NCI-H2227 (cell line): Measurements from ENCODE around the gene ANGPTL5.
A peak's percentile ranks its signal among the peaks of the same experiment; 100 is the strongest.
"Not testable (repeated sequence)": the region's sequence is repeated elsewhere in the genome, so short reads cannot be mapped to it uniquely, and the experiment has no call there.

Experiments
- DNase-seq: peaks from one replicate; lab custom pipeline; 2025; ENCODE audit not compliant: unreplicated experiment; lab: John Stamatoyannopoulos, UW

Gene ANGPTL5

DNA sequence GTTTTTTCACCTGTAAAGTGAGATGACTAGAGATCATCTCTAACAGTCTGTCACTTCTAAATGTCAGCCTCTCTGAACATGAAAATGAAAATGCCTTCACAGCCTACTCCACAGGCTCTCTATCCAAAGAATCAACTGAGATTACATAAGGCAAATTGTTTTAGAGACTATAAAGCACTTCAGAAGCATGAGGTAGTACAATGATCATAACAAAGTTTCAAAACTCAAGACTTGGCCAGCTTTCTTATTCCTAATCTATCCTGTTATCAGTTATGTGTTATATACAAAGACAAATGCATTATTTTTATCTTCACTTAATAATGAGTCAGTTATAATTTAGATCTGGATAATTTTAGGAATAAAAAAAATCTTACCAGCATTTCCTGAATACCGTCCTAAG, 21.8 kb downstream of the ANGPTL5 start:
- DNase-seq: no peak

DNA sequence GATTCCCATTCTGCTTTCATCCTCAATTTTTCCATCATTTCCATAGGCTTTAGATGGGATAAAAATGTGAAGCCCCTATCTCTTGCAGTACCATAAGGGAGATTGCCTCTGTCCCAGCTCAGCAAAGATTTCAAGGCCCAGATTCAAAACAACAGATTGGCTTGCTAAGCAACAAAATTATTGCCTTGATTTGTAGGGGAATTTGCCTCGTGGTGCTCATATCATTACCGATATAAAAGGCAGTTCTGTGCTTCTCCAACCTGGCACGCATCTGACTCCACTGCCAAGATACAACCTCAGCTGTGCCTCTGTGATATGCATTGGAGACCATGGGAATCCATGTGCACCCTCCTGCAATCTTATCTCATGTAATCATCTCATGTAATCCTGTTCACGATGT, 26.6 kb downstream of the ANGPTL5 start:
- no peak for DNase-seq

DNA sequence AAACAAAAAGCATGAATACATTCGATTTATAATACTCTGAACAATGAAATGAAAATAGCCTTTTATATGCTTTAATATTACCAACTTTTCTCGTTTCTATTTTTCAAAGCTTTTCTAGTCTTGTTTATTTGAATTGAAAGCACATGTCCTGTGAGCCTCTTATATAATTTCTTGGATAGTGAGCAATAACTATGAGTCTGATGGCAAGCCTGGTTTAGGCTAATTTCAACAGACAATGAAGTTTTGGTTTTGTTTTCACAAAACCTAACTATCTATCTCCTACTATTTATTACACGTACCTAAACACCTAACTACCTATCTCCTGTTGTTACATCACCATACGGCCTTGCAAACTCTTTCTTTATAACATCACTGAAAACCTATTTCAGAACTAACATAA, 30.7 kb downstream of the ANGPTL5 start:
- no peak for DNase-seq

DNA sequence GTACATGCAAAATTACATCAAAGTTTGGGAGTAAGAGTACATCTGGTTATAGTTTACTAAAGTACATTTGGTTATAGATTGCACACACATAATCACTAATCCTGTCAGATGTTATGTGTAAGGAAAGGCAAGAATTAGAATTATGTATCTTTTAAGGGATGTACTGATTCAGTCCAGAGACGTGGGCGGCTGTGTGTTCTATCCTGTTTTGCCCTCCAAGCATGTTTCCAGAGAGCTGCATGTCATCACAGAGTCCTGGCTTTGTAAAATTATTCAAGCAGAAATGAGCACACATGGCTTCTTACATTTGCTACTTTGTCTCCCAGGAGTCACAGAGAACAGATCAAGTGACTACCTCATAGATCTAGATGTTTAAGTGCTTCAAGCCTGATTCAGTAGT, 34.7 kb downstream of the ANGPTL5 start:
- DNase-seq: no peak

DNA sequence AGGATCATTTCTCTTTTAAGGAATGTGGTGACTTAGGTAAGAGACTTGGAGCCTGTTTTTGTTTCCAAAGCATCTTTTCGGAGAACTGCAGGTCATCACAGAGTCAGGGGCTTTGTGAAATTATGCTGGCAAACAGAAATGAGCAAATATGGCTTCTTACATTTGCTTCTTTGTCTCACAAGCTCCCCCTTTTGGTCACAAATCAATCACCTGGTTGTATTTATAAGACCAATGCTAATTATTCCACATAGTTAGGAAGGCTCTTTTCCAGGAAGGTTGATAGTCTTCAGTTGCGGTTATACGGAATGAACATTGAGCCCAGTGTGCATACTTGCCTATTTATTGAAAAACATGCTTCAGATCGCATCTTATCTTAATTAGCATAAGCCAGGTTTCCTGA, 36.1 kb downstream of the ANGPTL5 start:
- DNase-seq: no peak

DNA sequence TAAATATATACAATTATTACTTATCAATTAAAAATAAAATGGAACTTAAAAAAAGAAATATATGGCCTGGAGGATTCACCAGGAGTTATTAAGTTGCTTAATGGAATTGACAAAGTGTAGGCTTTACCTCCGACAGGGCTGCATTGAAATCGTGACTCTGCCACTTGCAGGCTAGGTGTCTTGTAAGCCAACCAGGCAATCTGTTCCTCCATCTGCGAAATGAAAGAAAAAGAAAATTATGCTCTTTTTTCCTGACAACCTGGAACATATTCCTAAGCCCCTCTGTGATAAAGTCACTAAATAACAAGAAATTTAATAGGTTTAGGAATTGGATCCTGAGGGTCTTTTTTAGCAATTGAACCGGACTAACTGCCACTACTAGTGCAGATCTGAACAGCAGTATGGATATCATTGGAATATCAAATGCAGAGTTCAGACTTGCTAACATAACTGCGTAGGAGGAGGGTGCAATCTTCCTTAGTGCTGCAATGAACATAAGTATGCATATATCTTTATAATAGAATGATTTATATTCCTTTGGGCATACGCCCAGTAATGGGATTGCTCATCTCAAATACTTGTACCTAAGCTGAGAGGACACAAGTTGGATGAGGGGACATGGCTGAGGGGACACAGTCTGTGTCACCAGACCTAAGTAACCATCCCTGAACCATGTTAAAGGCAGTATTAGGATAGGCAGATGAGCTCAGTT, 44.0 kb downstream of the ANGPTL5 start:
- no peak for DNase-seq

DNA sequence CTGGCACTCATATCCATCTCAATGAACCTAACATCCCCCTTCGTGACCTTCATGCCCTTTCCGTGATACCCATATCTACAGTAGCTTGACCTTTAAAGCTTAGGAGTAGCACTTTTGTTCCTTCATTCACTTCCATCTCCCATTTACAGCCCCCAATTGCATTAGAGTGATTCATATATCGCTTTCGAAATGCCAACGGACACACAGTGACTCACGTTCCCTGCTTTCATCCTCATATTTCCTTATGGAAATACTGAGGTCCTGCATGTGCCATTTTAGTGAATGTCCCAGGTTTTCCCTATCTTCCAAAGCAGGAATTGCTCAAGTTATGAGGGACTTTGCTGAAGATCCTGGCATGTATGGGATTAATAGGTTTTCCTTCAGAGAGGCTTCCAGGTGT, 45.8 kb downstream of the ANGPTL5 start:
- no peak for DNase-seq

DNA sequence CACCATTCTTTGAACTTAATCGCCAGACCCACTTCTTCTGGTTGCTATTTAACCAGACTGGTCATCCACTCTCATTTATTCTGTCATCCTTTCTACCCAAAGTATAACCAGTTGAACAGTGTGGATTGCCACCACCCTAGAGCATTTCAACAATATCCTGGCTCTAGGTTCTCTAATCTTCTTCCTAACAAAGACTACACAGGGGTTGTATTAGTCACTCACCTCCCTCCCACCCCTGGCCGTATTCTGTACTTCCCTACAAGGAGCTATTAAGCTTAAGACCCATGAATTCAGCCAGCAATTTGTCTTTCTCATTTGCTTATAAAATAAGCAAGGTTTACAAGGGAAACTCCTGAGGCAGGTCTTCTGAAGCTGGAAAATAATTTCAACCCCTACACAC, 48.4 kb downstream of the ANGPTL5 start:
- DNase-seq: no peak

DNA sequence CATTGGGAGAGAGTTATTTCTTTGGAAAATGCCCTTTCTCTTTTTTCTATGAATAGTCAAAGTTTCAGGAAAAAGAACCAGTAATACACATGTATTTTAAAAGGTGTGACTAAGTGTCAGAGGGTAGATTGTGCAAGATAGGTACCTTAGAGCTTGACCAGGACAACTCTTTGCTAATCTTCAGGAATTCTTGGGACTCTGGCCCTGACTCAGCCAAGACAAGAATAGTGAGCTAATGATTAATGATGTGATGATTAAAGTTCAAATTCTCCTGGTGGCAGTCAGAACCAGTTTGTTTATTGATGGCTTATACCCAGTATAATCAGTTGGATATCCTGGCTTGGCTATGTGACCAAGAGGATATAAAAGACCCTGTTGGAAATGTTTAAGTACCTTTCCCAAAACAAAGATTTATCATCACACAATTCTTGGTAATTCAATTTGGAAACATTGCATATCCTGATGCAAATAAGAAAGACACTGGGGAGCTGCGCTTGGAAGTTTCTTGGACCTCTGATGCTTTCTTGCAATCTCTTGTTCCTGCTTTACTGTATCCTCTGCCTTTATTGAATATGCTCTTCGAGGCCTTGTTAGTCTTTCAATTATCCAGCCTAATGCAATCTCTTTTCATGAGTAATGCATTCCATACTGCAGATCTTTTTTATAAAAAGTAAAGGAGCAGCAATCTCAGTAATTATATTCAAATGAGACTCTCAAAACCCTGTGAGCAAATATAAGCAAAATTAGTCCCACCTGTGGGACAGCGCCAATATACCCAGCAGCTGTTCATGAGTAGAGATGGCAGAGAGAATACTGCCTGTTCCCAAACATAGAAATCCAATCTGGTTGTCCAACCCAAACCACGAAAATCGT, 49.5 kb downstream of the ANGPTL5 start:
- no peak for DNase-seq

DNA sequence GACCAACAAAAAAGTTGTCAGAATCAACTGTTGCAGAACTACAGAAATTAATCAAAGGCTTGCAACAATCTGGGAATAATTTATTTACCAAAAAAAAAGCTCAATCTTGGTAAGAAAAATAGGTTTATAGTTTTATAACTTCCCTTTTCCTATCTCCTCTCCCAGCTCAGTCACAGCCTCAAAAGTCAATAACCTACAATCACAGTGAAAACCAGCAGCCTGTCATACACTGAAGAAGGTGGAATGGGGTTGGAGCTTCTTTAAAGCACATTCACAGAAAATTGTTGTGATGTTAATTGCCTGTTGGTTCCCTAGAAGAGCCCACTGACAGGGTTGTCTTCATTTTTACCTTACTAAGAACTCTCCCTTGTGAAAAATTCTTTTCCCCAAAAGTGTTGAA, 52.2 kb downstream of the ANGPTL5 start:
- no peak for DNase-seq

DNA sequence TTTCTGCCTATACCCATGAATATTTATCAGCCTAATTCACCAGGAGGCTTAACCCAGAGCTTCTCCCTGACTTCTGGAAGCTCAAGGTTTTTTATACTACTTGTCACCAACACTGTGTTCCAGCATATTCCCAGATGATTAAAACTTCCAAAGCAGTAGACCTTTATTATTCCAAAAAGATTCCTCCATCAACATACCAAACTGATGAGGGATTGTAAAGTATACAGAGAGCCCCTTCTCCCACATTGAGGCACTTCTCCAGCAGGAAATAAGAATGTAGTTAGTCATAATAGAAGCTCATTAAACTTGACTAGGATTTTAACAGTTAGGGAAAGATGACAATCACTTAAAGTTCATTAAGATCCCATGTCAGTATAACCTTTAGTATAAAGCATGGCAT, 53.0 kb downstream of the ANGPTL5 start:
- no peak for DNase-seq

DNA sequence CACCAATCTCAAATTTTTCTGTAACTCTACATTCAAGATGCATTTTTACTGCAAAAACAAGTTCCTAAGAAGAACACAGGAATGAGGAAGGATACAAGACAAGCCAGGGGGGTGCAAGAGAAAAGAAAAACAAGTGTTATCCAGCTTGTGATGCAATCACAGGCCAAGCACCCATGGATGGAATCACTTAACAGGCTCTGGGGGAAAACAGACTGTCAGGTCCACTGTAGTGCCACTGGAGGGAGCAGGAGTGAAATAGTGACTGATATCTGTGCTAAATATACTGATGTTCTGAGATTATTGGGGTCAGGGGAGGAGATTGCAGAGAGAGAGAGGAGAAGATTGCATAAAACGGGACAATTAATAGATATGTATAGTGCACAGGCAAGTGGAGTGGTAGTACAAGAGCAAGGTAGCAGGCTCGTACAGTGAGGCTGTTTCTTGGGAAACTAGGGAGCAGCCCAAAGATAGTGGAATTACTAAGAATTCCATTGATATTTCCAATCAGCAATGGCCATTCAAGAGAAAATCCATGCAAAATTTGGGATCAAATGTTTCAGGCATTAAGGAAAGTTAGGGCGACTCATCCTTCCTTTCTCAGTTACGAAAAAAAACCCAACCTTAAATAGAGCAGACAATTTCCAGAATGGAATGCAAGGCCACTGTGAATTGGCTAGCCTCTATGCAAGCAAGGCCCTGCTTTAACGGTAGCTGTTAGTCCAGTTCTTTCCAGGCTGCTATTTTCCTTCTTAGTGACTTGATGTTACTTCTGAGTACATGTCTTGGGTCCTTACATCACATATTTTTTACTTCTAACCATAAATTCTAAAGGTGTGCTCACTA, 53.7 kb downstream of the ANGPTL5 start:
- DNase-seq: no peak

DNA sequence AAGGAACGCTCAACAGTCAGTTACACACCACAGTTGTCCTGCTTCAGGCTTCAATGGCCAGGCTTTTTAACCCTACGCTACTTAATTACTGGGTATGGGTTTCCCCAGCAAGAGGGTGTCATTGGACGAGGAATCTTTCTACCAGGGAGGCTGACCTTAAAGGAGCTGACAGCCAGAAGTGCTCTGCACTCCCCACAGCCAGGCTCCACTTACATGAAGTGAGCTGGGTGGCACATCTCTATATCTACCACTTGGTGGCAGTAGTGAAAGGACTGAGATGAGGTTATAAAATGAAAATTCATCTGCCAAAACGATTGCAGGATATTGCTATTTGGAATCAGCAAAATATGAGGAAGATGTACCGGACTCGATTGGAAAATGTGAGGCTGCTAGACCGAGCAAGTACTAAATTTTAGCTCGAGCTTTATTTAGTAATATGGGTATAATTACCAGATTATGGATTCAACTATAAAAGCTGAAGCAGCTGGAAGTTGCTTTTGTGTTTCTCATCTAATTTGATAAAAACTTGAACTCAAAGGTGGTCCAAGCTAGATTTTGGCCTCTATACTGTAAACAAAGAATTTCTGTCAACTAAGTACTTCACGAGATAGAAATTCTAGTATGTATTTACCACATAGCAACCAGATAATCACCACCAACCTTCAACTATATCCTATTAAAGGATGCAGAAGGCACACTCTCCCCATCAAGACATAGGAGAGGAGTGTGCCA, 55.5 kb downstream of the ANGPTL5 start:
- DNase-seq: peak; percentile 0

DNA sequence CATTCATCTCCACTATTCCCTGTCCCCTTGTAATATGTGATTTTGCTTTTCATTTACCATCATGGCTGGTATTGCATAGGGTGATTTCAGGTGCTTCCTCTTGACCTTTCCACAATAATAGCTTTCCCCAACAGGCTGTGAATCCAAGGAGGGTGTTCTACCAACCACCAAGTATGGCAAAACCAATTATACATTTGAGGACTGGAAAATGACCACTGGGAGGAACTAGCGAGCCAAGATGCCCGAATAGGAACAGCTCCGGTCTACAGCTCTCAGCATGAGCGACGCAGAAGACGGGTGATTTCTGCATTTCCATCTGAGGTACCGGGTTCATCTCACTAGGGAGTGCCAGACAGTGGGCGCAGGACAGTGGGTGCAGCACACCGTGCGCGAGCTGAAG, 64.1 kb downstream of the ANGPTL5 start:
- not testable (repeated sequence) for DNase-seq

DNA sequence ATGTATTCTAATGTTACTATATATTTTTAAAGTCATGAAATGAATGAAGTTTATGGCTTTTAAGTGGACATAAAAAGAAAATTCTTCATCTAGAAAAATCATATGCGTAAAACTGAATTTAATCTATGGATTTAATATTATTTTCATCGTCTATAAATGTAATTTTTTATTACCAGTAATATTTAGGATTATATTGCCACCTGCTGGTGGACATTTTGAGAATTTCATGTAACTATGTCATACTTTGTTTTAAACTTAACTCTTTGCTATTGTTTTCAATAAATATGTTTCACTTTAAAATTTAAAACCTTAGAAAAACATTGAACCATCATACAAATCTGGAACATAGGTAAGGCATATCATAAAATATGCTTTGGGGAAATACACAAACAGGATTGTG, 68.1 kb downstream of the ANGPTL5 start:
- no peak for DNase-seq

DNA sequence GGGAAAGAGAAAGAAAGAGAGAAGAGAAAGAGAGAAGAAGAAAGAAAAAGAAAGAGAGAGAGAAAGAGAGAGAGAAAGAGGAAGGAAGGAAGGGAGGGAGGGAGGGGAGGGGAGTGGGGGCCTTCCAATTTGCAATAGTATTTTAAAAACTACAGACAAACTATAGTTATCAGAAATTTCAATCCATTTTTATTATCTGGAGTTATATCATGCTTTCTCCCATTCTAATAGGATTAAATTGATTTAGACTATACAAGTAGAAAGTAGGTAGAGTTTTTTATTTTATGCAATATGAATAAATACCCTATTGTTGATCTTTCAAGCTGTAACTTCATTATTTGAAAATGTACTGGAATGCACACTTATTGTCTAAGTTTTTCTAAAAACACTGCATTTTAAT, 71.7 kb downstream of the ANGPTL5 start:
- DNase-seq: no peak

DNA sequence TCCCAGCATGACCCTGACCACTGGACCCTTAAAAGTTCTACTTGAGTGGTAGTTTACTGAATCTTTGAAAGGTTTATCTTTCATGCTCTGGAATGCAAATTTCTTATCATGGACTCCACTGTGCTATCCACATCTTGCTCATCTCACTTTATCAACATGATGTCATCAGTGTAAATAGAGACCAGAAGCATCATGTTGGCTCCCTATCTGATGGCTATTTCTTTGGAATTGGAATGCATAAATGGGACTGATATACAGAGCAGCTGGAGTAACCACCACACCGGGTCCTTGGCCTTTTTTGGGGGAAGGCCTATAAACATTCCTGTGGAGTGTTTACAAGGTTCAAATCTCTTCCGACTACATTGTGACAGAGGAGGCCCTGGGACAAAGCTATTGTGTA, 75.6 kb downstream of the ANGPTL5 start:
- no peak for DNase-seq
